Lower lobe of right lung (tissue), 2 donors: ENCODE data around the gene LHCGR. TPM values are rescaled to one million over a fixed set of nuclear protein-coding genes. Genes with fewer than 3 reads are reported as not detected.

ENCODE experiments used
- ATAC-seq, 2 donors: fragments of 200-7000 bp; cut with Tn5 transposase; one replicate each; pipeline ENCODE4 v1.9.1; 2020 to 2022; ENCODE audit warnings: mild to moderate bottlenecking in 2 of 2, moderate library complexity in 2 of 2
- DNase-seq: peaks from one replicate; pipeline ENCODE4 v3.0.0-alpha.2; 2020
- H3K27ac ChIP-seq: fragments of 200-600 bp; one replicate; pipeline ENCODE4 v1.8.0; 2022
- H3K27me3 ChIP-seq: fragments of 200-600 bp; one replicate; pipeline ENCODE4 v1.8.0; 2022; ENCODE audit warnings: low read depth
- H3K36me3 ChIP-seq: fragments of 200-600 bp; one replicate; pipeline ENCODE4 v1.8.0; 2022; ENCODE audit warnings: mild to moderate bottlenecking
- H3K4me1 ChIP-seq: fragments of 200-600 bp; one replicate; pipeline ENCODE4 v1.8.0; 2022
- H3K4me3 ChIP-seq: fragments of 200-600 bp; one replicate; pipeline ENCODE4 v1.8.0; 2022; ENCODE audit warnings: mild to moderate bottlenecking
- H3K9me3 ChIP-seq: fragments of 200-600 bp; one replicate; pipeline ENCODE4 v1.8.0; 2022
- intact Hi-C: fragments of 100-400 bp; cut with DNase I; formaldehyde crosslinking; loops from one replicate; pipeline ENCODE4 v1.11.0; 2022
- total RNA-seq: library from RNA; stranded (reverse); fragmentation: NEBNext Ultra II Directional; extraction: Animal tissue kit (Norgen Biotek cat#: 25700); gene quantifications from one replicate; pipeline ENCODE4 v1.2.1, GENCODE V29; 2021
- TF ChIP-seq, protein P1 (sequence below): fragments of 200-600 bp; IDR thresholded peaks from one replicate; pipeline ENCODE4 v1.8.0; 2022; ENCODE audit warnings: antibody characterized with exemption, mild to moderate bottlenecking
- donor health status: DM: no; HTN: yes; CAD: no; lungs with severe emphysema.

The LHCGR gene
- total RNA-seq, 1 donor from 2014 or later, result 0.30 TPM

DNA sequence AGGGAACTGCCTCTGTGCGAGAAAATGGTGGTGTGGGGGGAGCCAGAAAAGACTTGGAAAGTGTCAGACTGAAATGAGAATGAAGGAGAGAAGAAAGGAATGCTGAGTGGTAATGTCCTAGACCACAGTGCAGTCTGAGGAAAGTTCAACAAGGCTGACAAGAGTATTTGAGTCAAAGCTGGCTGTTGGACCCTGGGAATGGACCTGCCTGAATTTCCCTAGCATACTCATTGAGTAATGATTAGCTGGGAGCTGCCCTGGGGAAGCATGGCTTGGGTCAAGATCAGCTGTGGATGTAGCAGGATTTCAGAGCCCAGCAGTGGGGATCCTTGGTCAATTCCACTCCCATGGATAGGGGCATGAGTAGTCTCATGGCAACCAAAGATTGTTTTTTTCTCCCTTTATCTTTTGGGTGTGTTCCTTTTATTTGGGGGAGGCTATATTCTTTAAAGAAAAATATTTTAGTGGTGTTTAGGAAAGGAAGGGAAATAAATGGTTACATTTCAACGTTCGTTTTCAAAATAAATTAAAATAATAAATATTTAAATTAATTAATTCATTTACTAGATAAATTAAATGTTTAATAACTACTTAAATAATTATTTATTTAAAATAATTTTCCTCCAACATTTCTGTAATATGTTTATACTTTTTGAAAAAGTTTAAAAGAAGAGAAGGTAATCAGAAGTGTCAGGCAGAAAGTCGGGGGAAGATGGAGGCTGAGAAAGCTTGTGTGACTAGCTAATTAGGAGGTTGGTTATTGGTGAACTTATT is 15.9 kb upstream of the LHCGR start:
- intact Hi-C loops, result no loop called here
- DNase-seq, result no peak
- Histone ChIP-seq H3K27ac (no peak overlapping the region), H3K9me3 (no peaks in the 10 kb centered on the region), H3K4me1 (no peaks in the 10 kb centered on the region), H3K36me3 (no peaks in the 10 kb centered on the region), H3K4me3 (no peak overlapping the region), H3K27me3 (no peaks in the 10 kb centered on the region)
- TF ChIP-seq, protein P1, sequence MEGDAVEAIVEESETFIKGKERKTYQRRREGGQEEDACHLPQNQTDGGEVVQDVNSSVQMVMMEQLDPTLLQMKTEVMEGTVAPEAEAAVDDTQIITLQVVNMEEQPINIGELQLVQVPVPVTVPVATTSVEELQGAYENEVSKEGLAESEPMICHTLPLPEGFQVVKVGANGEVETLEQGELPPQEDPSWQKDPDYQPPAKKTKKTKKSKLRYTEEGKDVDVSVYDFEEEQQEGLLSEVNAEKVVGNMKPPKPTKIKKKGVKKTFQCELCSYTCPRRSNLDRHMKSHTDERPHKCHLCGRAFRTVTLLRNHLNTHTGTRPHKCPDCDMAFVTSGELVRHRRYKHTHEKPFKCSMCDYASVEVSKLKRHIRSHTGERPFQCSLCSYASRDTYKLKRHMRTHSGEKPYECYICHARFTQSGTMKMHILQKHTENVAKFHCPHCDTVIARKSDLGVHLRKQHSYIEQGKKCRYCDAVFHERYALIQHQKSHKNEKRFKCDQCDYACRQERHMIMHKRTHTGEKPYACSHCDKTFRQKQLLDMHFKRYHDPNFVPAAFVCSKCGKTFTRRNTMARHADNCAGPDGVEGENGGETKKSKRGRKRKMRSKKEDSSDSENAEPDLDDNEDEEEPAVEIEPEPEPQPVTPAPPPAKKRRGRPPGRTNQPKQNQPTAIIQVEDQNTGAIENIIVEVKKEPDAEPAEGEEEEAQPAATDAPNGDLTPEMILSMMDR, result no peak
- no peak for ATAC-seq

DNA sequence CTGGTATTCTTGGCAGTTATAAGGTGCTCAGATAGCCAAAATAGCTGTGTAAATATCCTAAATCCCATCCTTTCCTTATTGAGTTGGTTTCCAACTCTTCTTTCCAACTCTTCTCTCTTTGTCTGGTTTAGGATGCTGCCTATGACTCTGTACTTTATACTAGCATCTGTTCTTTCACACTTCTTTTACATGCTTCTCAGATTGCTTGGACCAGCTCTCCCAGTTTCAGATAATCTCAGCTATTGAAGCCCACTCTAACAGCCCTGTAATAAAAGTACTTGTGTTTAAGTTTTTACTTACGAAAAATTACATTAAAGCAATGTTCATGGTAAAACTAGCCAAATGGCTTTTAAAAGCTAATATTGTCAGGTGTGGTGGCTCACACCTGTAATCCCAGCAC is 14.7 kb upstream of the LHCGR start:
- H3K4me3 ChIP-seq, result no peak overlapping the region
- H3K36me3 ChIP-seq, result no peaks in the 10 kb centered on the region
- intact Hi-C loops, result no loop called here
- H3K4me1 ChIP-seq, result no peaks in the 10 kb centered on the region
- no peak overlapping the region for H3K27ac ChIP-seq
- ATAC-seq (no peak), DNase-seq (no peak)
- TF ChIP-seq, protein P1, result no peak
- H3K27me3 ChIP-seq, result no peaks in the 10 kb centered on the region
- no peaks in the 10 kb centered on the region for H3K9me3 ChIP-seq

DNA sequence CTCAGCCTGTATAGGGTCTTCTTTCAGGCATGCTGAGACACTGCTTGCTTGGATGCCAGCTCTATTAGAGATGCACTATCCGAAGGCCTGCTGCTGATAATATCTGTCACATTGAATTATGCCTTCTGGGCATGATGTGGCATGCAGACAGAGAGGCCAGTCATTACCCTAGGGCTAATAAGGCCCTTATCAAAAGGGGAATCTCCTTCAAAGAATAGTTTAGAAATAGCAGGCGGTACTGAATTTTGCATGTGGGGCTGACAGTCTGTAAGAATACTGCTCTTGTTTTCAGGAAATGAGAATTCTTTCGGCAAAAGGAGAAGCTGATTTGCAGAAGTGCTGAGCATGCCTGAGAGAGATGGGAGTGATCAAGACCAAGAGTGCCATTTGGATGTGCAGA is 13.1 kb upstream of the LHCGR start:
- intact Hi-C loops, result no loop called here
- Histone ChIP-seq H3K4me3 (no peak overlapping the region), H3K27ac (no peak overlapping the region), H3K27me3 (no peaks in the 10 kb centered on the region), H3K9me3 (no peaks in the 10 kb centered on the region), H3K36me3 (no peaks in the 10 kb centered on the region), H3K4me1 (no peaks in the 10 kb centered on the region)
- DNase-seq (no peak), ATAC-seq (no peak)
- TF ChIP-seq, protein P1, result no peak

DNA sequence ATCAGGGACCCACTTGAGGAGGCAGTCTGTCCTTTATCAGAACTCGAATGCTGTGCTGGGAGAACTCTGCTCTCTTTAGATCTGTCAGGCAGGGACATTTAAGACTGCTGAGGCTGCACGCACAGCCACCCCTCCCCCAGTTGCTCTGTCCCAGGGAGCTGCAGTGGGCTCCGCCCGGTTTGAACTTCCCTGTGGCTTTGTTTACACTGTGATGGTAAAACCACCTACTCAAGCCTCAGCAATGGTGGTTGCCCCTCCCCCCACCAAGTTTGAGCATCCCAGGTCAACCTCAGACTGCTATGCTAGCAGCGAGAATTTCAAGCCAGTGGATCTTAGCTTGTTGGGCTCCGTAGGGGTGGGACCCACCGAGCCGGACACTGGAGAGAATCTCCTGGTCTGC is 11.8 kb upstream of the LHCGR start:
- H3K4me1 ChIP-seq, result no peaks in the 10 kb centered on the region
- ATAC-seq (no peak), DNase-seq (no peak)
- peaks cover 3% of the 10 kb centered on the region for H3K9me3 ChIP-seq
- TF ChIP-seq, protein P1, result no peak
- no peaks in the 10 kb centered on the region for H3K36me3 ChIP-seq
- intact Hi-C loops, result no loop called here
- no peak overlapping the region for H3K27ac ChIP-seq
- no peaks in the 10 kb centered on the region for H3K27me3 ChIP-seq
- H3K4me3 ChIP-seq, result no peak overlapping the region

DNA sequence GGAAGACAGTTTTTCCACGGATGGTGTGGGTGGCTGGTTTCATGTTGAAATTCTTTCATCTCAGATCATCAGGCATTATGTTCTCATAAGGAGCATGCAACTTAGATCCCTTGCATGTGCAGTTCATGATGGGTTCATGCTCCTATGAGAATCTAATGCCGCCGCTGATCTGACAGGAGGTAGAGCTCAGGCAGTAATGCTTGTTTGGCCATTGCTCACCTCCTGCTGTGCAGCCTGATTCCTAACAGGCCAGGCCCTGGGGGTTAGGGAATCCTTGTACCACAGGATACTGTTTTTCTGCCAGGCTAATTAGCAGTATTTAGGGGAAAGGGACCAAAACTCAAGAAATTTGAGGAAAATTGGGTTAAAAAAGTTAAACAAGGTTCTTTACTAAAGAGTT is 5.3 kb upstream of the LHCGR start:
- Histone ChIP-seq H3K9me3 (peaks cover 6% of the 10 kb centered on the region), H3K4me3 (no peak overlapping the region), H3K36me3 (no peaks in the 10 kb centered on the region), H3K27ac (no peak overlapping the region), H3K27me3 (peaks cover 5% of the 10 kb centered on the region), H3K4me1 (no peaks in the 10 kb centered on the region)
- intact Hi-C loops, result no loop called here
- no peak for ATAC-seq
- TF ChIP-seq, protein P1, result no peak
- DNase-seq, result no peak
